Fibroblast of mammary gland (primary cell): ENCODE measurements around the gene VSTM1.

ENCODE experiments used
- DNase-seq: peaks from one replicate; pipeline ENCODE4 v3.0.0-alpha.2; 2010; ENCODE audit warnings: low read depth
- H3K4me3 ChIP-seq: 2 replicates; pipeline ENCODE4 v1.5.1; 2011; ENCODE audit warnings: low read depth, mild to moderate bottlenecking, low read length, moderate library complexity; ENCODE audit not compliant: control insufficient read depth
- TF ChIP-seq, protein P1 (sequence below): conservative IDR thresholded peaks from 2 replicates; pipeline ENCODE4 v1.5.1; 2011; ENCODE audit warnings: low read depth, low read length, inconsistent platforms; ENCODE audit not compliant: control insufficient read depth, insufficient read depth

The VSTM1 gene, protein sequence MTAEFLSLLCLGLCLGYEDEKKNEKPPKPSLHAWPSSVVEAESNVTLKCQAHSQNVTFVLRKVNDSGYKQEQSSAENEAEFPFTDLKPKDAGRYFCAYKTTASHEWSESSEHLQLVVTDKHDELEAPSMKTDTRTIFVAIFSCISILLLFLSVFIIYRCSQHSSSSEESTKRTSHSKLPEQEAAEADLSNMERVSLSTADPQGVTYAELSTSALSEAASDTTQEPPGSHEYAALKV

DNA sequence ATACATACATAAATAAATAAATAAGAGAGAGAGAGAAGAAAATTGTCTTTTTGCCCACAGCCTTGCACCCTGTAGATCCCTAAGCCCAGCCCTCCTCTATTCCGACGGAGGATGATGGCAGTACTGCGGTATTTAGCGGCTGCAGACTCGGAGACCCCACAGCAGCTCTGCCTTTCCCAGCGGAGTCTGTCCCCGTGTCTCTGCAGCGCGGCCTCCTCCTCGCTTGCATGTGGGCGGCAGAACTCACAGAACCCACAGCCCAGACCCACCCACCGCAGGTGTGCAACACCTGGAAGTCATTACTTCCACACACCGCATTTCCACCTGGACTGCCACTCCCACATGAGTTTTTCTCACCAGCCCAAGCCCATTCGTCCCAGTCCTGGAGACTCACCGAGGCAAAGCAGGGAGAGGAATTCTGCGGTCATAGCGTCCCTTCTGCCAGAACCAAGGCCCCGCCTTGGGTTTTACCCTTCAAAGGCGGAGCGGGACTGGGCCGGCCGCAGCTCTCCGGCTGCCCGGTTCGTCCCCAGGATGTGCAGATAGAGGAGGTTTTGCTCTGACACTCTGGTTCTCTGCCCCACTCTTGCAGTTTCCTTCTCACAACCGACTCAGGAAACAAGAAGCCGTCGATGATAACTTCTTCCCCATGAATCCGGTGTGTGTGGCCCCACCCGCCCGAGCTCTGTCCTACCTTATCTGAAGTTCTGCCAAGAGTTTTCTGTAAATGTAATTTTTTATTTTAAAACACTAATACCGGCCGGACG, at the start of gene VSTM1:
Gene VSTM1, minus strand, starts transcription at position 548 of the 767 bp plus-strand sequence. Its CDS starts 120 bp downstream, at position 428.
- DNase-seq, result no peak
- TF ChIP-seq, protein P1, sequence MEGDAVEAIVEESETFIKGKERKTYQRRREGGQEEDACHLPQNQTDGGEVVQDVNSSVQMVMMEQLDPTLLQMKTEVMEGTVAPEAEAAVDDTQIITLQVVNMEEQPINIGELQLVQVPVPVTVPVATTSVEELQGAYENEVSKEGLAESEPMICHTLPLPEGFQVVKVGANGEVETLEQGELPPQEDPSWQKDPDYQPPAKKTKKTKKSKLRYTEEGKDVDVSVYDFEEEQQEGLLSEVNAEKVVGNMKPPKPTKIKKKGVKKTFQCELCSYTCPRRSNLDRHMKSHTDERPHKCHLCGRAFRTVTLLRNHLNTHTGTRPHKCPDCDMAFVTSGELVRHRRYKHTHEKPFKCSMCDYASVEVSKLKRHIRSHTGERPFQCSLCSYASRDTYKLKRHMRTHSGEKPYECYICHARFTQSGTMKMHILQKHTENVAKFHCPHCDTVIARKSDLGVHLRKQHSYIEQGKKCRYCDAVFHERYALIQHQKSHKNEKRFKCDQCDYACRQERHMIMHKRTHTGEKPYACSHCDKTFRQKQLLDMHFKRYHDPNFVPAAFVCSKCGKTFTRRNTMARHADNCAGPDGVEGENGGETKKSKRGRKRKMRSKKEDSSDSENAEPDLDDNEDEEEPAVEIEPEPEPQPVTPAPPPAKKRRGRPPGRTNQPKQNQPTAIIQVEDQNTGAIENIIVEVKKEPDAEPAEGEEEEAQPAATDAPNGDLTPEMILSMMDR, result no peak
- H3K4me3 ChIP-seq, result no peak within 1 kb of the TSS

DNA sequence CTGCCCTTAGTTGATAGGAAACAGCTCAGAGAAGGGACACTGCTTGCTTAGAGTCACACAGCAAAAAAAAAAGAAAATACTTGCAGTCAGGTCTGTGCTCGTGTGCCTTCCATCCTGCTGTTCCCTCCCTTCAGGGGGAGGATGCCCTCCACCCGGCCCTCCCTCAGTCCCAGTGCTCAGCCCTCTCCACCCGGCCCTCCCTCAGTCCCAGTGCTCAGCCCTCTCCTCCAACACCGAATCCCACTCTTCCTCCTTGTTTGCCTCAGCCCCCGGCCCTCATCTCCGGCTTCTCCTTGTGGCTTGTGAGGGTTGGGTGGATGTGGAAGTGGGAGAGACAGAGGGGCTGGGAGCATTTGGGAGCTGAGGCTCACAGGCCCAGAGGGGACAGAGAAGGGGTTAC, 46.0 kb upstream of the VSTM1 start:
- H3K4me3 ChIP-seq, result no peak overlapping the region
- TF ChIP-seq, protein P1, result no peak
- DNase-seq, result no peak

DNA sequence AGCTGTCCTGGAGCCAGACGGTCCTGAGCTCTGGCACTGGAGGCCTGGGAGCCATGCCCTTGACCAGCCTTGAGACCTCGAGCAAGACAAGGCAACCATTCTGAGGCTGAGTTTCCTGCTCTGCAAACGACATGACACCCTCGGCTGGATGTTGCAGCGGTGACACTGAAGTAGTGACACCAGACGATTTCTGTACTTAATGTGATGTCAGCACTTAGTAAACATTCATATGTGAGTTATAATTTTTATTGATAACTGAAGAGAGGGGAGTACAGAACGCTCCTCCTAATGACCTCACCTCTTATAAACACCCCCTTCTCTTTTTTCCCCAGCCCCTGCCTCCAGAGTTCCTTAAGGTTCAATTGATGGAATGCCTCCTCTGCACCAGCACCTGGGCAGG, 44.8 kb upstream of the VSTM1 start:
- H3K4me3 ChIP-seq, result no peak overlapping the region
- TF ChIP-seq, protein P1, result no peak
- DNase-seq, result no peak

DNA sequence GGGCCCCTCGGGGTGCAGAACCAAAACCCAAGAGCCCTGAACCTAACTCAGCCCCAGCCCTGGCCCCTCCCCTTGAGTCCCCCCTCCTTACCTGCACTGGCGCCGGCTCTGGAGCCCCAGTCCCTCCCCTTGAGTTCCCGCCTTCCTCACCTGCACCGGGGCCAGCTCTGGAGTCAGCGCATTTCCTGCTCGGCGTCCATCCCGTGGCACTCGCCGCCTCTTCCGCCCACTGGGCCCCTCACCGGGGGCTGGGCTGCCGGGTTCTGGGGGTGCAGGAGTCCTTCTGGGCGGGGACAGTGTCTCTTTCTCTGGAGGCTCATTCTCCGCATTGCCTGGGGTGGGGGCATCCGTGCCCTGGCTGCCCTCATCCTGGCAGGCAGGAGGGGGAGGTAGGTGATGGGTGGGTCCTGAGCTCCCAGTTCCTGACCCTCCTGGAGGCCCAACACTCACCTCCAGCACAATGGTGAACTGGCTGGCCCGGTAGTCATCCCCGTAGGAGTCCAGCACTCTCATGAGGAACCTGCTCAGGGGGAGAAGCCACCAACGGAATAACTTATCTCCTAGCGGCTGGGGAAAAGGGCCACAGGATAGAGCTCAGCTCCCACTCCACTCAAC, 44.3 kb upstream of the VSTM1 start:
- H3K4me3 ChIP-seq, result no peak overlapping the region
- no peak for DNase-seq
- TF ChIP-seq, protein P1, result no peak

DNA sequence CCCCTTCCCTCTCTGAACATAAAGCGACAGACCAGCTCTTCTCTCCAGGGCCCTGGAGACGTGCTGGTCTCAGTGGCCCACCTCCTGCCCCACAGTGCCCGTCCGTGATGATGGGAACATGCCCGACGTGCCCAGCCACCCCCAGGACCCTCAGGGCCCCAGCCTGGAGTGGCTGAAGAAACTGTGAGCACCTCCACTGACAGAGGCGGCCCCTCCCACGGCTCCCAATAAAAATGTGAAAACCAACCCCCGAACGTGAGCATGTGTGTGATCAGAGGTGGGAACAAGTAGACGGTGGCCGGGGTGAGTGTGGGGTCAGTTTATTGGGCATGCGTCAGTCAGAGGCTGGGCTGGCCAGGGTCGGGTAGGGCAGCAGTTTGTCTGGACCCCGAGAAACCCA, 43.0 kb upstream of the VSTM1 start:
- H3K4me3 ChIP-seq, result no peak overlapping the region
- DNase-seq, result no peak
- TF ChIP-seq, protein P1, result no peak

DNA sequence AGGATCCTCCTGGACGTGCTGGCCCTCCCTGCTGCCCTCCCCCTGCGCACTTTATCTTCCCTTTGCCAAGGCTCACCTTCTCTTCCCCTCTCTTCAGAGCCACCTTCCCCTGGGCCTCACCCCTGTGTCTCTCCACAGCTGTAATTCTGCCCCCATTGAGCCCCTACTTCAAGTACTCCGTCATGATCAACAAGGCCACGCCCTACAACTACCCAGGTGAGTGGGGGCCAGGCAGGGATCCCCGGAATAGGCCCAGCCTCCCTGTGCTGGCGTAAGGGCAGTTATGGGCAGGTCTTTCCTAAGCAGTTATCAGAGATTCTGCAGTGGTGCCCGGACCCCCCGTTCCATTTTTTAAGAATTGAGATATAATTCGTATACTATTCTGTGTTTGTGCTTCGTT, 42.1 kb upstream of the VSTM1 start:
- TF ChIP-seq, protein P1, result no peak
- H3K4me3 ChIP-seq, result no peak overlapping the region
- no peak for DNase-seq
